Pancreas (tissue), 10 donors: ENCODE results near the gene ARHGAP40. TPM values are rescaled to one million over a fixed set of nuclear protein-coding genes. Genes with fewer than 3 reads are reported as not detected.

Source experiments
- ATAC-seq, 4 donors: fragments of 200-7000 bp; cut with Tn5 transposase; one replicate each; pipeline versions ENCODE4 v1.8.0 to v1.9.1; 2020; ENCODE audit warnings: mild to moderate bottlenecking in 4 of 4, moderate library complexity in 4 of 4
- DNase-seq, 6 donors: peaks; one replicate each; pipeline ENCODE4 v3.0.0-alpha.2; 2020
- FAIRE-seq: peaks from 2 replicates; lab custom pipeline; 2012; peaks lifted over from hg19 to GRCh38; lab: Jason Lieb, UNC
- H3K27ac ChIP-seq, 4 donors: fragments of 200-600 bp; sonication (generic); 1 replicate in 3 of 4; 2 replicates in 1 of 4; pipeline versions ENCODE4 v1.5.0 to v1.8.0; 2020
- H3K27me3 ChIP-seq, 4 donors: fragments of 200-600 bp; one replicate each; pipeline ENCODE4 v1.8.0; 2021
- H3K36me3 ChIP-seq, 3 donors: fragments of 200-600 bp; sonication (generic) in 1 of 3; one replicate each; pipeline versions ENCODE4 v1.5.0 to v1.8.0; 2020 to 2021
- H3K4me1 ChIP-seq, 3 donors: fragments of 200-600 bp; one replicate each; pipeline ENCODE4 v1.8.0; 2021
- H3K4me3 ChIP-seq, 4 donors: fragments of 200-600 bp; sonication (generic) in 2 of 4; one replicate each; pipeline versions ENCODE4 v1.5.0 to v1.8.0; 2020 to 2021
- H3K9me3 ChIP-seq, 4 donors: fragments of 200-600 bp; one replicate each; pipeline ENCODE4 v1.8.0; 2021
- CTCF ChIP-seq, 4 donors: fragments of 200-600 bp; sonication (generic) in 3 of 4; IDR thresholded peaks; one replicate each; pipeline versions ENCODE4 v1.5.0 to v1.8.0; 2021; ENCODE audit warnings: antibody characterized with exemption in 4 of 4
- WGBS, 2 donors: extraction: QIAGEN DNeasy Blood & Tissue Kit; methylation state at CpG; one replicate each; pipeline ENCODE4 v1.1.7; 2013; 5-methylcytosine and 5-hydroxymethylcytosine counted together
- intact Hi-C, 3 donors: fragments of 100-400 bp; cut with DNase I; formaldehyde crosslinking; loops; one replicate each; pipeline versions ENCODE4 v1.11.1 to v1.14.2; 2022
- polyA plus RNA-seq, 2 donors: library from polyadenylated mRNA; stranded (reverse); fragments of 200-250 nt; gene quantifications; one replicate each; pipeline ENCODE4 v1.2.3, GENCODE V29; 2013
- total RNA-seq, 6 donors: library from RNA; stranded (reverse); fragmentation: NEBNext Ultra II Directional in 4 of 6; extraction: Animal tissue kit (Norgen Biotek cat#: 25700) in 4 of 6; gene quantifications; one replicate each; pipeline versions ENCODE4 v1.2.1 to v1.2.4, GENCODE V29; 2021 to 2023
- donor health status: healthy with polysubstance abuse.
- donor health status: DM: no; HTN: no; CAD: no; lungs with moderate emphysema.
- donor health status: DM: no; HTN: no; CAD: no.
- donor health status: control.
- donor health status: control.
- donor health status: Bipolar disorder and iron deficiency.
- donor health status: DM: yes; HTN: yes; CAD: no.
- donor health status: DM: no; HTN: no; CAD: no.
- donor health status: DM: no; HTN: no; CAD: no.
- donor health status: DM: yes; HTN: yes; CAD: no.

Gene ARHGAP40
- total and polyA plus RNA-seq, 8 donors = 0.08 to 0.23 (median 0.23) TPM; not detected in 5

GRCh38 chr20:38585404-38586180, 16.0 kb upstream of the ARHGAP40 start:
- H3K27ac ChIP-seq = no peak overlapping the region
- H3K36me3 ChIP-seq = no peaks in the 10 kb centered on the region
- ATAC-seq = no peak
- no peak for TF ChIP-seq CTCF (IDR thresholded peaks at IDR 0.05)
- no peak for DNase-seq
- H3K4me3 ChIP-seq = no peak overlapping the region
- intact Hi-C loops = no loop called here
- no peaks in the 10 kb centered on the region for H3K9me3 ChIP-seq
- WGBS, 2 donors = 58 to 68% methylated on average over 10 of the region's 10 CpGs
- no peaks in the 10 kb centered on the region for H3K4me1 ChIP-seq
- H3K27me3 ChIP-seq = no peaks in the 10 kb centered on the region
- FAIRE-seq = no peak

- Histone ChIP-seq H3K4me3 (no peak overlapping the region), H3K36me3 (no peaks in the 10 kb centered on the region), H3K27me3 (no peaks in the 10 kb centered on the region), H3K9me3 (no peaks in the 10 kb centered on the region), H3K27ac (no peak overlapping the region), H3K4me1 (no peaks in the 10 kb centered on the region)
- TF ChIP-seq CTCF (IDR thresholded peaks at IDR 0.05) = no peak
- intact Hi-C loops = no loop called here
- FAIRE-seq (no peak), ATAC-seq (no peak), DNase-seq (no peak)
- WGBS, 2 donors = 59 to 60% methylated on average over 3 of the region's 3 CpGs
These were observed 15.5 kb upstream of the ARHGAP40 start for GRCh38 chr20:38586181-38586525.

GRCh38 chr20:38588303-38588702, 13.3 kb upstream of the ARHGAP40 start:
- no peak for FAIRE-seq
- WGBS, 2 donors = 75 to 89% methylated on average over 6 of the region's 6 CpGs
- intact Hi-C loops = no loop called here
- TF ChIP-seq CTCF (IDR thresholded peaks at IDR 0.05) = no peak
- Histone ChIP-seq H3K36me3 (no peaks in the 10 kb centered on the region), H3K4me3 (no peak overlapping the region), H3K27ac (no peak overlapping the region), H3K9me3 (no peaks in the 10 kb centered on the region), H3K4me1 (no peaks in the 10 kb centered on the region), H3K27me3 (no peaks in the 10 kb centered on the region)
- no peak for DNase-seq
- no peak for ATAC-seq

GRCh38 chr20:38589351-38589750, 12.3 kb upstream of the ARHGAP40 start:
- intact Hi-C loops = no loop called here
- no peak for DNase-seq
- Histone ChIP-seq H3K4me1 (no peaks in the 10 kb centered on the region), H3K36me3 (no peaks in the 10 kb centered on the region), H3K9me3 (no peaks in the 10 kb centered on the region), H3K4me3 (no peak overlapping the region), H3K27ac (no peak overlapping the region), H3K27me3 (no peaks in the 10 kb centered on the region)
- ATAC-seq = no peak
- 74 to 85% methylated on average over 4 of the region's 4 CpGs for WGBS, 2 donors
- no peak for TF ChIP-seq CTCF (IDR thresholded peaks at IDR 0.05)
- no peak for FAIRE-seq

GRCh38 chr20:38589967-38590675, 11.5 kb upstream of the ARHGAP40 start:
- H3K36me3 ChIP-seq = no peaks in the 10 kb centered on the region
- no peaks in the 10 kb centered on the region for H3K9me3 ChIP-seq
- DNase-seq = no peak
- H3K4me1 ChIP-seq = no peaks in the 10 kb centered on the region
- ATAC-seq = no peak
- H3K27me3 ChIP-seq = no peaks in the 10 kb centered on the region
- no peak overlapping the region for H3K27ac ChIP-seq
- intact Hi-C loops = no loop called here
- WGBS, 2 donors = 71 to 80% methylated on average over 3 of the region's 3 CpGs
- no peak overlapping the region for H3K4me3 ChIP-seq
- FAIRE-seq = no peak
- TF ChIP-seq CTCF (IDR thresholded peaks at IDR 0.05) = no peak
